Smooth muscle cell (in vitro differentiated cells): ENCODE measurements around the gene NEURL4. TPM values are rescaled to one million over a fixed set of nuclear protein-coding genes. Genes with fewer than 3 reads are reported as not detected.

Source experiments
- DNase-seq: peaks from one replicate; lab custom pipeline; 2025; ENCODE audit not compliant: unreplicated experiment; lab: John Stamatoyannopoulos, UW
- H2AFZ ChIP-seq: fragments of 200-600 bp; sonication (generic); 2 replicates; pipeline ENCODE4 v1.6.0; 2016; ENCODE audit warnings: antibody characterized with exemption, low read depth, mild to moderate bottlenecking
- H3F3A ChIP-seq: fragments of 200-600 bp; sonication (generic); 2 replicates; pipeline ENCODE4 v1.6.0; 2017; ENCODE audit warnings: antibody characterized with exemption, low read depth
- H3K27ac ChIP-seq: fragments of 200-600 bp; sonication (generic); 2 replicates; pipeline ENCODE4 v1.5.1; 2016; ENCODE audit warnings: low read depth, mild to moderate bottlenecking
- H3K27me3 ChIP-seq: fragments of 200-600 bp; sonication (generic); 2 replicates; pipeline ENCODE4 v1.6.1; 2016; ENCODE audit warnings: low read depth, mild to moderate bottlenecking
- H3K36me3 ChIP-seq: fragments of 200-600 bp; sonication (generic); 2 replicates; pipeline ENCODE4 v1.5.1; 2016; ENCODE audit warnings: low read depth
- H3K4me1 ChIP-seq: fragments of 200-600 bp; sonication (generic); 2 replicates; pipeline ENCODE4 v1.5.1; 2016; ENCODE audit warnings: low read depth
- H3K4me2 ChIP-seq: fragments of 200-600 bp; sonication (generic); 2 replicates; pipeline ENCODE4 v1.6.0; 2016; ENCODE audit warnings: mild to moderate bottlenecking
- H3K4me3 ChIP-seq: fragments of 200-600 bp; sonication (generic); 2 replicates; pipeline ENCODE4 v1.5.1; 2016; ENCODE audit warnings: mild to moderate bottlenecking
- H3K79me2 ChIP-seq: fragments of 200-600 bp; sonication (generic); 2 replicates; pipeline ENCODE4 v1.6.0; 2016; ENCODE audit warnings: low read depth, mild to moderate bottlenecking
- H3K9ac ChIP-seq: fragments of 200-600 bp; sonication (generic); 2 replicates; pipeline ENCODE4 v1.6.0; 2016; ENCODE audit warnings: low read depth
- H3K9me3 ChIP-seq: fragments of 200-600 bp; sonication (generic); replicated peaks from 2 replicates; pipeline ENCODE4 v1.5.1; 2016; ENCODE audit warnings: low read depth
- H4K20me1 ChIP-seq: fragments of 200-600 bp; sonication (generic); 2 replicates; pipeline ENCODE4 v1.6.0; 2016; ENCODE audit warnings: low read depth
- WGBS: methylation state at CpG from one replicate; pipeline ENCODE4 v1.1.7; 2016; ENCODE audit warnings: low lambda C conversion rate; 5-methylcytosine and 5-hydroxymethylcytosine counted together
- polyA plus RNA-seq: library from polyadenylated mRNA; unstranded; fragments of >200 nt; fragmentation: Nextera tagmentation; extraction: Ambion mirVana; gene quantifications from 2 replicates; pipeline ENCODE4 v1.2.1, GENCODE V29; 2016
- total RNA-seq: library from RNA; depleted of rRNA; stranded (reverse); fragments of >200 nt; gene quantifications from 2 replicates; pipeline ENCODE4 v1.2.3, GENCODE V29; 2014
- TF ChIP-seq, protein P1 (sequence below): fragments of 200-600 bp; sonication (generic); IDR thresholded peaks from 2 replicates; pipeline ENCODE4 v1.5.1; 2017; ENCODE audit warnings: borderline replicate concordance, mild to moderate bottlenecking, antibody characterized with exemption; ENCODE audit not compliant: insufficient read depth, poor library complexity, severe bottlenecking

NEURL4 gene
- total and polyA plus RNA-seq, 2 experiments from 2014 or later = 5.1 to 8.6 TPM

DNA sequence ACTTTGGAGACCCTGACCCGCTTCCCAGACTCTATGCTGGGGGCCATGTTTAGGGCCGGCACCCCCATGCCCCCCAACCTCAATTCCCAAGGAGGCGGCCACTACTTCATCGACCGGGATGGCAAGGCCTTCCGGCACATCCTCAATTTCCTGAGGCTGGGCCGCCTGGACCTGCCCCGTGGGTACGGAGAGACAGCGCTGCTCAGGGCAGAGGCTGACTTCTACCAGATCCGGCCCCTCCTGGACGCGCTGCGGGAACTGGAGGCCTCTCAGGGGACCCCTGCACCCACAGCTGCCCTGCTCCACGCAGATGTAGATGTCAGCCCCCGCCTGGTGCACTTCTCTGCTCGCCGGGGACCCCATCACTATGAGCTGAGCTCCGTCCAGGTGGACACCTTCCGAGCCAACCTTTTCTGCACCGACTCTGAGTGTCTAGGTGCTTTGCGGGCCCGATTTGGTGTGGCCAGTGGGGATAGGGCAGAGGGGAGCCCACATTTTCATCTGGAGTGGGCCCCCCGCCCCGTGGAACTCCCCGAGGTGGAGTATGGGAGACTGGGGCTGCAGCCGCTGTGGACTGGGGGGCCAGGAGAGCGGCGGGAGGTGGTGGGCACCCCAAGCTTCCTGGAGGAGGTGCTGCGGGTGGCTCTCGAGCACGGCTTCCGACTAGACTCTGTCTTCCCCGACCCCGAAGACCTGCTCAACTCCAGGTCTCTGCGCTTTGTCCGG, 23.9 kb upstream of the NEURL4 start:
- Histone ChIP-seq H3K9ac (peak overlapping the region; percentile 99), H4K20me1 (peaks cover 22% of the 10 kb centered on the region), H3K79me2 (peaks cover 32% of the 10 kb centered on the region), H3K27ac (peak overlapping the region; percentile 100), H3K36me3 (no peaks in the 10 kb centered on the region), H2AFZ (no peak overlapping the region), H3K9me3 (no peaks in the 10 kb centered on the region), H3K27me3 (no peaks in the 10 kb centered on the region), H3K4me3 (peak overlapping the region; percentile 89), H3K4me2 (peak overlapping the region; percentile 97), H3K4me1 (peaks cover 35% of the 10 kb centered on the region), H3F3A (peaks cover 35% of the 10 kb centered on the region)
- WGBS = 91% methylated on average over 37 of the region's 37 CpGs
- no peak for DNase-seq
- TF ChIP-seq, protein P1, sequence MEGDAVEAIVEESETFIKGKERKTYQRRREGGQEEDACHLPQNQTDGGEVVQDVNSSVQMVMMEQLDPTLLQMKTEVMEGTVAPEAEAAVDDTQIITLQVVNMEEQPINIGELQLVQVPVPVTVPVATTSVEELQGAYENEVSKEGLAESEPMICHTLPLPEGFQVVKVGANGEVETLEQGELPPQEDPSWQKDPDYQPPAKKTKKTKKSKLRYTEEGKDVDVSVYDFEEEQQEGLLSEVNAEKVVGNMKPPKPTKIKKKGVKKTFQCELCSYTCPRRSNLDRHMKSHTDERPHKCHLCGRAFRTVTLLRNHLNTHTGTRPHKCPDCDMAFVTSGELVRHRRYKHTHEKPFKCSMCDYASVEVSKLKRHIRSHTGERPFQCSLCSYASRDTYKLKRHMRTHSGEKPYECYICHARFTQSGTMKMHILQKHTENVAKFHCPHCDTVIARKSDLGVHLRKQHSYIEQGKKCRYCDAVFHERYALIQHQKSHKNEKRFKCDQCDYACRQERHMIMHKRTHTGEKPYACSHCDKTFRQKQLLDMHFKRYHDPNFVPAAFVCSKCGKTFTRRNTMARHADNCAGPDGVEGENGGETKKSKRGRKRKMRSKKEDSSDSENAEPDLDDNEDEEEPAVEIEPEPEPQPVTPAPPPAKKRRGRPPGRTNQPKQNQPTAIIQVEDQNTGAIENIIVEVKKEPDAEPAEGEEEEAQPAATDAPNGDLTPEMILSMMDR = no peak

DNA sequence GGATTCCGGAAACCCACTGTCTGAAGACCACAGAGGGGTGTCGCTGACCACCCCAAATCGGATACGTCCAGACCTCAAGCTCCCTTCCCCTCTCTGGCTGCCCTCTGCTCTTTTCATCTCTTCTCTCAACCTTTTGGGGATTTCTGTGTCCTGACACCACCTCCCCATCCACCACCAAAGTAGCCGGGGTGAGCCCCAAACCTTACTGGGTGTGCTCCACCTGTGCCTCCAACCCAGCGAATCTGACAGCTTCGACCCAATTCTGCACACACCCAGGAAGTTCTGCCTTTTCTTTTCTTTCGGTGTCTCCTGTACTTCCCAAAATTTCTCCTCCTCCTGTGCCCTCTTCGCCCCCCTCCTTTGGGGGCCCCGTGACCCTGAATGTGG, 23.4 kb upstream of the NEURL4 start:
- Histone ChIP-seq H3K9me3 (no peaks in the 10 kb centered on the region), H3K4me1 (peaks cover 35% of the 10 kb centered on the region), H2AFZ (no peak overlapping the region), H3F3A (peaks cover 35% of the 10 kb centered on the region), H3K27ac (peak overlapping the region; percentile 100), H3K27me3 (no peaks in the 10 kb centered on the region), H3K9ac (peak overlapping the region; percentile 99), H3K36me3 (no peaks in the 10 kb centered on the region), H3K79me2 (peaks cover 32% of the 10 kb centered on the region), H3K4me3 (peak overlapping the region; percentile 89), H4K20me1 (peaks cover 23% of the 10 kb centered on the region), H3K4me2 (peak overlapping the region; percentile 97)
- WGBS = 41% methylated on average over 10 of the region's 10 CpGs
- TF ChIP-seq, protein P1 = peak; percentile 43
- DNase-seq = no peak

DNA sequence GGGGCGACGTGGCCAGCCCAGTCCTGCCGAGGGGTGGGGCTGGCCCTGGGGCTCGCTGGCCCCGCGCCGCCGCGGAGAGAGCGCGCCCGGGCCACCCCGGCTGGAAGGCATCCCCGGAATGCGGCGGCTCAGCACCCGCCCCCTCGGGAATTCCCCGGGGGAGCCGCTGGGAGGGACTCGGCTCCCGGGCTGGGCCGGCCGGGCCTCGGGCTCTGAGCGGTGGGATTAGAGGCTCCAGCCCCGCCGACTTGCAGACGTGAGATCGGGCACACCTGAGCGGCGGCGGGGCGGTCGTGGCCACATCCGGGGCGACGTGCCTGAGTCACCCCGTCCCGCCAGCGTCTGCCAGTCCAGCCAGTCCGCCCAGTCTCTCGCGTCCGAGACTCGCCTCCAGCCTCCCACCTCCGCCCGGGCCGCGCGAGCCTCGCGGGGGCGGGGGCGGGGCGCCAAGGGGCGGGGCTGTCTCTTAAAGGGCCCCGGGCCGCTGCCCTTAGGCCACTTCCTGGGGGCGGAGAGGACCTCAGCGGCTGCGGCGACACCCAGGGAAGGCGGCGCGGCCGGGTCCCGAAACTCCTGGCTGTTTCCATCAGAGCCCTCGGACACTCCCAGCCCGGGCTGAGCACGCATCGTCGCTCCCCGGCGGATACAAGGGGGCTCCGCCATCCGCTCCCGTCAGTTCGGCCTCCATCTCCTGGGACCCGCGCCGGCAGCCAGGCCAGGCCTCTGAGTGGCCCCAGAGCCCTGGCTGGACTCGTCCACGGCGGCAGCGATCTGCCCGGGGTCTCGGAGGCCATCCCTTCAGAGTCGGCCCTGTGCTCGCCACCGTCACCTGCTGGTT, 22.7 kb upstream of the NEURL4 start, which contains the start of gene KCTD11:
Gene KCTD11, plus strand, starts transcription at position 498 of the 838 bp plus-strand sequence.
- Histone ChIP-seq H3K9ac (peak within 1 kb of the TSS; percentile 99), H3K36me3 (no peaks in the 10 kb centered on the region)
- TF ChIP-seq, protein P1 = no peak

More for the DNA sequence above, 22.7 kb upstream of the NEURL4 start, which contains the start of gene KCTD11:
- Histone ChIP-seq H3K4me3 (peak within 1 kb of the TSS; percentile 89), H3K27me3 (no peaks in the 10 kb centered on the region), H3K4me2 (peak within 1 kb of the TSS; percentile 97), H4K20me1 (peaks cover 23% of the 10 kb centered on the region), H3K27ac (peak within 1 kb of the TSS; percentile 100), H2AFZ (no peak within 1 kb of the TSS), H3K9me3 (no peaks in the 10 kb centered on the region), H3F3A (peaks cover 35% of the 10 kb centered on the region), H3K4me1 (peaks cover 35% of the 10 kb centered on the region), H3K79me2 (peaks cover 32% of the 10 kb centered on the region)
- DNase-seq = peak; percentile 98
- WGBS = under 1% methylated on average over 54 of the region's 91 CpGs
